GM23338 (cell line): ENCODE measurements around the gene EPS8. TPM values are rescaled to one million over a fixed set of nuclear protein-coding genes. Genes with fewer than 3 reads are reported as not detected.

Source experiments
- ATAC-seq: fragments of 200-7000 bp; cut with Tn5 transposase; 3 replicates; pipeline ENCODE4 v1.9.1; 2020
- DNase-seq: peaks from one replicate; pipeline ENCODE4 v3.0.0-alpha.2; 2015; ENCODE audit warnings: low spot score
- H2AFZ ChIP-seq: fragments of 200-600 bp; sonication (generic); 2 replicates; pipeline ENCODE4 v1.8.0; 2016; ENCODE audit warnings: antibody characterized with exemption, mild to moderate bottlenecking, moderate library complexity
- H3F3A ChIP-seq: fragments of 200-600 bp; sonication (generic); replicated peaks from 2 replicates; pipeline ENCODE4 v1.8.0; 2017; ENCODE audit warnings: antibody characterized with exemption, mixed run types, low read depth
- H3K27ac ChIP-seq: fragments of 200-600 bp; sonication (generic); 2 replicates; pipeline ENCODE4 v1.6.1; 2016; ENCODE audit warnings: low read depth
- H3K27me3 ChIP-seq: fragments of 200-600 bp; sonication (generic); 2 replicates; pipeline ENCODE4 v1.8.0; 2016; ENCODE audit warnings: mild to moderate bottlenecking, mixed run types, moderate library complexity; ENCODE audit not compliant: insufficient read depth
- H3K36me3 ChIP-seq: fragments of 200-600 bp; sonication (generic); 2 replicates; pipeline ENCODE4 v1.8.0; 2016; ENCODE audit warnings: mild to moderate bottlenecking; ENCODE audit not compliant: insufficient read depth
- H3K4me1 ChIP-seq: fragments of 200-600 bp; sonication (generic); 2 replicates; pipeline ENCODE4 v1.8.0; 2016; ENCODE audit warnings: mild to moderate bottlenecking, moderate library complexity; ENCODE audit not compliant: insufficient read depth
- H3K4me2 ChIP-seq: fragments of 200-600 bp; sonication (generic); 2 replicates; pipeline ENCODE4 v1.7.1; 2017; ENCODE audit warnings: mixed run types
- H3K4me3 ChIP-seq: fragments of 200-600 bp; sonication (generic); 2 replicates; pipeline ENCODE4 v1.6.1; 2016; ENCODE audit warnings: mixed run types
- H3K79me2 ChIP-seq: fragments of 200-600 bp; sonication (generic); replicated peaks from 2 replicates; pipeline ENCODE4 v1.8.0; 2017; ENCODE audit warnings: mild to moderate bottlenecking; ENCODE audit not compliant: insufficient read depth
- H3K9me2 ChIP-seq: fragments of 200-600 bp; sonication (generic); 2 replicates; pipeline ENCODE4 v1.8.0; 2017; ENCODE audit not compliant: insufficient read depth
- H4K20me1 ChIP-seq: fragments of 200-600 bp; sonication (generic); replicated peaks from 2 replicates; pipeline ENCODE4 v1.8.0; 2017; ENCODE audit warnings: mild to moderate bottlenecking; ENCODE audit not compliant: insufficient read depth
- H3K27ac Mint-ChIP-seq: 2 replicates; pipeline ENCODE4 v1.8.0; 2020; ENCODE audit warnings: inconsistent platforms, mild to moderate bottlenecking, moderate library complexity, mixed read lengths
- H3K27me3 Mint-ChIP-seq: 3 replicates; pipeline ENCODE4 v1.8.0; 2022; ENCODE audit warnings: low read depth, mild to moderate bottlenecking, moderate library complexity, mixed read lengths, inconsistent platforms; ENCODE audit not compliant: insufficient read depth, poor library complexity
- H3K36me3 Mint-ChIP-seq: 3 replicates; pipeline ENCODE4 v1.8.0; 2021; ENCODE audit warnings: low read depth, mild to moderate bottlenecking, inconsistent platforms, moderate library complexity, mixed read lengths
- H3K4me1 Mint-ChIP-seq: 3 replicates; pipeline ENCODE4 v1.8.0; 2020; ENCODE audit warnings: mild to moderate bottlenecking, inconsistent platforms, mixed read lengths
- H3K4me3 Mint-ChIP-seq: 3 replicates; pipeline ENCODE4 v1.8.0; 2021; ENCODE audit warnings: moderate library complexity, mild to moderate bottlenecking, inconsistent platforms, mixed read lengths
- H3K9me3 Mint-ChIP-seq: 3 replicates; pipeline ENCODE4 v1.8.0; 2020; ENCODE audit warnings: moderate library complexity, mild to moderate bottlenecking, inconsistent platforms, mixed read lengths
- EZH2phosphoT487 ChIP-seq: fragments of 200-600 bp; sonication (generic); IDR thresholded peaks from one replicate; pipeline ENCODE4 v1.8.1; 2018; ENCODE audit warnings: antibody characterized with exemption; ENCODE audit not compliant: unreplicated experiment
- POLR2AphosphoS5 ChIP-seq: IDR thresholded peaks from 2 replicates; pipeline ENCODE4 v1.6.1; 2016; ENCODE audit warnings: antibody characterized with exemption, low read depth
- polyA plus RNA-seq: library from polyadenylated mRNA; unstranded; fragments of >200 nt; fragmentation: Nextera tagmentation; extraction: Ambion mirVana; gene quantifications from 2 replicates; pipeline ENCODE4 v1.2.1, GENCODE V29; 2016
- total RNA-seq: library from RNA; depleted of rRNA; stranded (reverse); fragments of >200 nt; shearing (Covaris generic); gene quantifications from 2 replicates; pipeline ENCODE4 v1.2.3, GENCODE V29; 2014
- TF ChIP-seq, protein P1 (sequence below): fragments of 250-450 bp; sonication (Bioruptor Pico); IDR thresholded peaks from 2 replicates; pipeline ENCODE4 v1.5.0; 2020; ENCODE audit warnings: mild to moderate bottlenecking, moderate library complexity
- TF ChIP-seq, protein P2 (sequence below), 2 experiments: fragments of 200-600 bp in 1 of 2; sonication (generic) in 1 of 2; conservative IDR thresholded peaks; 2 replicates each; pipeline versions ENCODE4 v1.5.1 to v1.6.1; 2016 to 2017; ENCODE audit warnings: antibody characterized with exemption in 2 of 2, low read depth in 2 of 2, mild to moderate bottlenecking in 2 of 2, moderate library complexity in 1 of 2

The EPS8 gene
- total and polyA plus RNA-seq, 2 experiments from 2014 or later = 3.5 to 5.4 TPM

DNA sequence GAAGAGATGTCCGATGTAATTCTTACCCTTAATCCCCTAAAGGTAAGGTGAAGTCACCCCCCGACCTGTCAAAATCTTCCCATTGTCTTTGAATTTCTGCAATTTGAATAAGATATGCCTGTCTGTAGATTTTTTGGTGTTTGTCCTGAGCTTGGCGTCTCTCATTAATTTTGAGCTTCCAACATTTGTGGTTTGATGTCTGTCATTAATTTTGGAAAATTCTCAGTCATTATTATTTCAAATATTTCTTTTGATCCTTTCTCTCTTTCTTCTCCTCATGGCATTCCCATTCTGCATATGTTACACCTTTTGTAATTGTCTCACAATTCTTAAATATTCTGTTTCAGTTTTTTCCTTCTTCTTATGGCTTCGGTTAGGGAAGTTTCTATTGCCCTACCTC is 60.1 kb downstream of the EPS8 start (continued):
- TF ChIP-seq, protein P1, sequence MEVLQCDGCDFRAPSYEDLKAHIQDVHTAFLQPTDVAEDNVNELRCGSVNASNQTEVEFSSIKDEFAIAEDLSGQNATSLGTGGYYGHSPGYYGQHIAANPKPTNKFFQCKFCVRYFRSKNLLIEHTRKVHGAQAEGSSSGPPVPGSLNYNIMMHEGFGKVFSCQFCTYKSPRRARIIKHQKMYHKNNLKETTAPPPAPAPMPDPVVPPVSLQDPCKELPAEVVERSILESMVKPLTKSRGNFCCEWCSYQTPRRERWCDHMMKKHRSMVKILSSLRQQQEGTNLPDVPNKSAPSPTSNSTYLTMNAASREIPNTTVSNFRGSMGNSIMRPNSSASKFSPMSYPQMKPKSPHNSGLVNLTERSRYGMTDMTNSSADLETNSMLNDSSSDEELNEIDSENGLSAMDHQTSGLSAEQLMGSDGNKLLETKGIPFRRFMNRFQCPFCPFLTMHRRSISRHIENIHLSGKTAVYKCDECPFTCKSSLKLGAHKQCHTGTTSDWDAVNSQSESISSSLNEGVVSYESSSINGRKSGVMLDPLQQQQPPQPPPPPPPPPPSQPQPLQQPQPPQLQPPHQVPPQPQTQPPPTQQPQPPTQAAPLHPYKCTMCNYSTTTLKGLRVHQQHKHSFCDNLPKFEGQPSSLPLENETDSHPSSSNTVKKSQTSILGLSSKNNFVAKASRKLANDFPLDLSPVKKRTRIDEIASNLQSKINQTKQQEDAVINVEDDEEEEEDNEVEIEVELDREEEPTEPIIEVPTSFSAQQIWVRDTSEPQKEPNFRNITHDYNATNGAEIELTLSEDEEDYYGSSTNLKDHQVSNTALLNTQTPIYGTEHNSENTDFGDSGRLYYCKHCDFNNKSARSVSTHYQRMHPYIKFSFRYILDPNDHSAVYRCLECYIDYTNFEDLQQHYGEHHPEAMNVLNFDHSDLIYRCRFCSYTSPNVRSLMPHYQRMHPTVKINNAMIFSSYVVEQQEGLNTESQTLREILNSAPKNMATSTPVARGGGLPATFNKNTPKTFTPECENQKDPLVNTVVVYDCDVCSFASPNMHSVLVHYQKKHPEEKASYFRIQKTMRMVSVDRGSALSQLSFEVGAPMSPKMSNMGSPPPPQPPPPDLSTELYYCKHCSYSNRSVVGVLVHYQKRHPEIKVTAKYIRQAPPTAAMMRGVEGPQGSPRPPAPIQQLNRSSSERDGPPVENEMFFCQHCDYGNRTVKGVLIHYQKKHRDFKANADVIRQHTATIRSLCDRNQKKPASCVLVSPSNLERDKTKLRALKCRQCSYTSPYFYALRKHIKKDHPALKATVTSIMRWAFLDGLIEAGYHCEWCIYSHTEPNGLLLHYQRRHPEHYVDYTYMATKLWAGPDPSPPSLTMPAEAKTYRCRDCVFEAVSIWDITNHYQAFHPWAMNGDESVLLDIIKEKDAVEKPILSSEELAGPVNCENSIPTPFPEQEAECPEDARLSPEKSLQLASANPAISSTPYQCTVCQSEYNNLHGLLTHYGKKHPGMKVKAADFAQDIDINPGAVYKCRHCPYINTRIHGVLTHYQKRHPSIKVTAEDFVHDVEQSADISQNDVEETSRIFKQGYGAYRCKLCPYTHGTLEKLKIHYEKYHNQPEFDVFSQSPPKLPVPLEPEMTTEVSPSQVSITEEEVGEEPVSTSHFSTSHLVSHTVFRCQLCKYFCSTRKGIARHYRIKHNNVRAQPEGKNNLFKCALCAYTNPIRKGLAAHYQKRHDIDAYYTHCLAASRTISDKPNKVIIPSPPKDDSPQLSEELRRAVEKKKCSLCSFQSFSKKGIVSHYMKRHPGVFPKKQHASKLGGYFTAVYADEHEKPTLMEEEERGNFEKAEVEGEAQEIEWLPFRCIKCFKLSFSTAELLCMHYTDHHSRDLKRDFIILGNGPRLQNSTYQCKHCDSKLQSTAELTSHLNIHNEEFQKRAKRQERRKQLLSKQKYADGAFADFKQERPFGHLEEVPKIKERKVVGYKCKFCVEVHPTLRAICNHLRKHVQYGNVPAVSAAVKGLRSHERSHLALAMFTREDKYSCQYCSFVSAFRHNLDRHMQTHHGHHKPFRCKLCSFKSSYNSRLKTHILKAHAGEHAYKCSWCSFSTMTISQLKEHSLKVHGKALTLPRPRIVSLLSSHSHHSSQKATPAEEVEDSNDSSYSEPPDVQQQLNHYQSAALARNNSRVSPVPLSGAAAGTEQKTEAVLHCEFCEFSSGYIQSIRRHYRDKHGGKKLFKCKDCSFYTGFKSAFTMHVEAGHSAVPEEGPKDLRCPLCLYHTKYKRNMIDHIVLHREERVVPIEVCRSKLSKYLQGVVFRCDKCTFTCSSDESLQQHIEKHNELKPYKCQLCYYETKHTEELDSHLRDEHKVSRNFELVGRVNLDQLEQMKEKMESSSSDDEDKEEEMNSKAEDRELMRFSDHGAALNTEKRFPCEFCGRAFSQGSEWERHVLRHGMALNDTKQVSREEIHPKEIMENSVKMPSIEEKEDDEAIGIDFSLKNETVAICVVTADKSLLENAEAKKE (CRISPR knock-in tag) = no peak
- TF ChIP-seq EZH2phosphoT487 = no peak
- TF ChIP-seq, protein P2, sequence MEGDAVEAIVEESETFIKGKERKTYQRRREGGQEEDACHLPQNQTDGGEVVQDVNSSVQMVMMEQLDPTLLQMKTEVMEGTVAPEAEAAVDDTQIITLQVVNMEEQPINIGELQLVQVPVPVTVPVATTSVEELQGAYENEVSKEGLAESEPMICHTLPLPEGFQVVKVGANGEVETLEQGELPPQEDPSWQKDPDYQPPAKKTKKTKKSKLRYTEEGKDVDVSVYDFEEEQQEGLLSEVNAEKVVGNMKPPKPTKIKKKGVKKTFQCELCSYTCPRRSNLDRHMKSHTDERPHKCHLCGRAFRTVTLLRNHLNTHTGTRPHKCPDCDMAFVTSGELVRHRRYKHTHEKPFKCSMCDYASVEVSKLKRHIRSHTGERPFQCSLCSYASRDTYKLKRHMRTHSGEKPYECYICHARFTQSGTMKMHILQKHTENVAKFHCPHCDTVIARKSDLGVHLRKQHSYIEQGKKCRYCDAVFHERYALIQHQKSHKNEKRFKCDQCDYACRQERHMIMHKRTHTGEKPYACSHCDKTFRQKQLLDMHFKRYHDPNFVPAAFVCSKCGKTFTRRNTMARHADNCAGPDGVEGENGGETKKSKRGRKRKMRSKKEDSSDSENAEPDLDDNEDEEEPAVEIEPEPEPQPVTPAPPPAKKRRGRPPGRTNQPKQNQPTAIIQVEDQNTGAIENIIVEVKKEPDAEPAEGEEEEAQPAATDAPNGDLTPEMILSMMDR (conservative IDR thresholded peaks at IDR 0.05; ENCODE audit: low read depth in 2 of 2) = no peak

DNA sequence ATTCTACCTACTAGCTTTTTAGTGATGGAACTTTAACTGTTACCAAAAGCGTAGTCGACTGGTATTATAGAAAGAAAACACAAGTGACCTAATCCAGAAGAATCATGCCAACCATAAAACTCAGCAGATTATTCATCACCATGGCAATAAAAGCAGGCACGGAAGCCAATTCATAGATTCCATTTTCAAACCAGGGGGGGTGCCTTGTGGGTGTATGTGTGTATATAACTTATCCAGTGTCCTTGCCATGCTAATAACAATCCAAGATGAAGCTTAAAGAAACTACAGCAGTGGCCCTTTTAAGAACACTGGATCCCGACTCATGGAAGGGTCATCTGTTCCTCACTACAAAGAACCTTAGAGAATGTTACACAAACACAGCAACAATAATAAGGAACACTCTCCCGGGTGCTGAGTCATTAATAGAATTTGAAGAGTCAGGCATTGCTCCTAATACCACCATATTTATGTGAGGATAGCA is 61.0 kb downstream of the EPS8 start:
- H4K20me1 ChIP-seq = no peaks in the 10 kb centered on the region
- Mint-ChIP-seq H3K4me3 (no peak overlapping the region), H3K4me1 (no peaks in the 10 kb centered on the region), H3K27me3 (no peaks in the 10 kb centered on the region), H3K27ac (no peak overlapping the region; the same call in 1 of the 2 replicates), H3K36me3 (no peaks in the 10 kb centered on the region), H3K9me3 (no peaks in the 10 kb centered on the region)
- H3K9me2 ChIP-seq = no peaks in the 10 kb centered on the region
- no peak overlapping the region for H2AFZ ChIP-seq
- H3K36me3 ChIP-seq = no peaks in the 10 kb centered on the region
- no peak overlapping the region for H3K4me3 ChIP-seq
- no peaks in the 10 kb centered on the region for H3K4me1 ChIP-seq
- H3K4me2 ChIP-seq = no peak overlapping the region
- no peak overlapping the region for H3K27ac ChIP-seq
- no peaks in the 10 kb centered on the region for H3F3A ChIP-seq
- DNase-seq (no peak), ATAC-seq (no peak)
- no peaks in the 10 kb centered on the region for H3K27me3 ChIP-seq
- H3K79me2 ChIP-seq = no peaks in the 10 kb centered on the region
- TF ChIP-seq, protein P1 (CRISPR knock-in tag) = no peak
- TF ChIP-seq EZH2phosphoT487 (no peak), POLR2AphosphoS5 (no peak)
- TF ChIP-seq, protein P2 (conservative IDR thresholded peaks at IDR 0.05; ENCODE audit: low read depth in 2 of 2) = no peak
